ENCODE measurements around the gene CCM2L.

Gene CCM2L

DNA sequence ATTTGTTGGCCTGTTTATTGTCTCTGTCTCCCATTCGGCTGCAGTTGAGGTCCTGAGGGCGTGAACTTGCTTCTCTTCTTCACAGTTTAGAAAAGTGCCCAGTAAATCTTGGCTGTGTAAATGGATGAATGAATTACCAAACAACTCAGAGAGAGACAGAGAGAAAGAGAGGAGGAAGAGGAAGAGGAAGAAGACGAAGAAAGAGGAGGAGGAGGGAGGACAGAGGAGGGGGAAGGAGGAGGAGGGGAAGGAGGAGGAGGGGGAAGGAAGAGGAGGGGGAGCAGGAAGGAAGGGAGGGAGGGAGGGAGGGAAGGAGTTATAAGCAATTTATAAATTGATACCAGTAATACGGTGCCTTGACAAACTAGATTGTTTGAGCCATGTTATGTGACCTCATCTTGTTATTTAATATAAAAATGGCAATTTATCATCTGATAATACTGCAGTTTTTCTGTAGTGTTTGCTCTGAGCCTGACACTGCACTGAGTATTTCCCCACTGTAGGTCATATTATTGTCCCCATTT lies 60.5 kb downstream of the CCM2L start:
- Histone ChIP-seq H3K27me3 (ENCODE audit: insufficient read depth, insufficient read length) (no peaks in the 10 kb centered on the region), H3K36me3 (ENCODE audit: insufficient read depth, insufficient read length, low read length) (no peaks in the 10 kb centered on the region), H3K4me1 (ENCODE audit: insufficient read depth, insufficient read length) (peaks cover 2% of the 10 kb centered on the region), H3K9me3 (ENCODE audit: insufficient read depth, low read length) (no peaks in the 10 kb centered on the region), H3K4me3 (ENCODE audit: insufficient read length, low read depth) (no peak overlapping the region), H3K9ac (ENCODE audit: insufficient read length, low read depth) (no peak overlapping the region)
- no peak for DNase-seq (ENCODE audit: low read depth, low spot score)
- TF ChIP-seq SUZ12 (IDR thresholded peaks at IDR 0.05; ENCODE audit: extremely low read depth, insufficient read depth, insufficient read length) (no peak), ZNF274 (IDR thresholded peaks at IDR 0.05; ENCODE audit: low read depth, low read length) (no peak), YY1 (IDR thresholded peaks at IDR 0.05; ENCODE audit: insufficient read depth, insufficient read length) (no peak)

DNA sequence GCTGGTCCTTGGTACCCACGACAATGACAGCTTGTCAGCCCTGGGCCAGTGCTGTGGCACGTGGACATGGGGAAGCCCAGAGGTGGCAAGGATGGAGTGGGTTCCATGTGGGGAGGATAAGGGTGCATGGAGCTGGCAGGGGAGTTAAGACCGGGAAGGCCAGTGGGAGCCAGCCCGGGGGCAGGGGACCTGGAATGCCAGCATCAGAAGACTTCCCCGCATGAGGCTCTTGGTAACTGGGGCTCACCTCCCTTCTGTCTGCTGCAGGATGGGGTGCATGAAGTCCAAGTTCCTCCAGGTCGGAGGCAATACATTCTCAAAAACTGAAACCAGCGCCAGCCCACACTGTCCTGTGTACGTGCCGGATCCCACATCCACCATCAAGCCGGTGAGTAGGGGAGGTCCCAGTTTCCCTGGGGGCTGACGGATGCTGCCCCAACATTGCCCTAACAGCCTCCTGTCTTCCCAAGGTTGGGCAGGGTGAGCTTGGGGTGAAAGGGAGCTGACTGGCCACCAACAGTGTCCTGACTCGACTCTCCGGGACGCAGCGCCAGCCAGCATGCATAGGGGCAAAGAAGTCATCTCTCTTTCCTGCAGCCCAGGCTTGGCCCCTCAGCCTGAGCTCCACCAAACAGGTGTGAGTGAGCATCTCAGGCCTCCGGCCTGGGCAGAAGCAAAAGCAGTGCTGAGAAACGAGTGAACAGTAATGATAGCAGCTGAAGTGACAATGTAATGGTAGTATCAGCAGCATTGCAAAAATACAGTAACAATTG lies 61.3 kb downstream of the CCM2L start:
- no peak for DNase-seq (ENCODE audit: low read depth, low spot score)
- H3K9ac ChIP-seq (ENCODE audit: insufficient read length, low read depth), result no peak overlapping the region
- H3K4me3 ChIP-seq (ENCODE audit: insufficient read length, low read depth), result no peak overlapping the region
- TF ChIP-seq YY1 (IDR thresholded peaks at IDR 0.05; ENCODE audit: insufficient read depth, insufficient read length) (no peak), SUZ12 (IDR thresholded peaks at IDR 0.05; ENCODE audit: extremely low read depth, insufficient read depth, insufficient read length) (no peak), ZNF274 (IDR thresholded peaks at IDR 0.05; ENCODE audit: low read depth, low read length) (no peak)
- H3K27me3 ChIP-seq (ENCODE audit: insufficient read depth, insufficient read length), result no peaks in the 10 kb centered on the region
- peaks cover 2% of the 10 kb centered on the region for H3K4me1 ChIP-seq (ENCODE audit: insufficient read depth, insufficient read length)
- no peaks in the 10 kb centered on the region for H3K36me3 ChIP-seq (ENCODE audit: insufficient read depth, insufficient read length, low read length)
- H3K9me3 ChIP-seq (ENCODE audit: insufficient read depth, low read length), result no peaks in the 10 kb centered on the region

DNA sequence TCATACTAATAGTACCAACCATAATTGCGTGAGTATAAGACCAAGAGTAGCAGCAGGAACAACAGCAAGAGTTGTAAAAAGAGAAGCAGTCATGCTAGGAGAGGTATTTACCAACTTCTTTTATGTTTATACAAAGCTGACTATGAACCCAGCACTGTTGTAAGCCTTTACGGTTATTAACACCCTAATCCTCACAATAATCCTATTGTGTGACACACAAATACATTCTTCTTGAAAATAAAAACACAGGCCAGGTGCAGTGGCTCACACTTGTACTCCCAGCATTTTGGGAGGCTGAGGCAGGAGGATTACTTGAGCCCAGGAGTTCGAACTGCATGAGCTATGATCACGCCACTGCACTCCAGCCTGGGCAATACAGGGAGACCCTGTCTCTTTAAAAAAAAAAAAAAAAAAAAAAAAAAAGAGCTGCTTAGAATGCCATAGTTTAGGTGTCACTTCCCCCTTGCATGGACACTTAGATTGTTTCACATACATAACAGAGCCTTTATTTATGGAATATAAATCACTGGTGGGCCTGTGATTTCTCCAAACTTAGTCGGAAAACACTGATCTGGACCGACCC lies 62.0 kb downstream of the CCM2L start:
- Histone ChIP-seq H3K9ac (ENCODE audit: insufficient read length, low read depth) (no peak overlapping the region), H3K9me3 (ENCODE audit: insufficient read depth, low read length) (no peaks in the 10 kb centered on the region), H3K27me3 (ENCODE audit: insufficient read depth, insufficient read length) (no peaks in the 10 kb centered on the region), H3K36me3 (ENCODE audit: insufficient read depth, insufficient read length, low read length) (no peaks in the 10 kb centered on the region), H3K4me3 (ENCODE audit: insufficient read length, low read depth) (no peak overlapping the region), H3K4me1 (ENCODE audit: insufficient read depth, insufficient read length) (peaks cover 2% of the 10 kb centered on the region)
- no peak for TF ChIP-seq SUZ12 (IDR thresholded peaks at IDR 0.05; ENCODE audit: extremely low read depth, insufficient read depth, insufficient read length)
- TF ChIP-seq YY1 (IDR thresholded peaks at IDR 0.05; ENCODE audit: insufficient read depth, insufficient read length), result no peak
- TF ChIP-seq ZNF274 (IDR thresholded peaks at IDR 0.05; ENCODE audit: low read depth, low read length), result no peak
- no peak for DNase-seq (ENCODE audit: low read depth, low spot score)

DNA sequence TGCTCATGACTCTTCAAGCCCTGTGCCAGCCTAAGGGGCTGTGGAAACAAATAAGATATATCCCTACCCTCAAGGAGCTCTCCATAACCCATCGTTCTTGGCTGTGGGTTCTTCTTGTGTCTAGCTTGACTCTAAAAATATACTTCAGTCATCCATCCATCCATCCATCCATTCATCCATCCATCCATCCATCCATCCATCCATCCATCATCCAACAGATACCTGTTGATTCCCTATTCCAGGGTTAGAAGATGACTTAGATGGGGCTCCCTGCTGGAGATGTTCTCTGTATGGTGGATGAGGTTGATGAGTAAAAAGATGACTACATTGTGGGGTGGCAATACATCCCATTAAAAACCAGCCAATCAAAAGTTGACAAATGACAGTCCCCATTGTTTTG lies 65.3 kb downstream of the CCM2L start:
- Histone ChIP-seq H3K4me1 (ENCODE audit: insufficient read depth, insufficient read length) (no peaks in the 10 kb centered on the region), H3K9me3 (ENCODE audit: insufficient read depth, low read length) (no peaks in the 10 kb centered on the region), H3K9ac (ENCODE audit: insufficient read length, low read depth) (no peak overlapping the region), H3K4me3 (ENCODE audit: insufficient read length, low read depth) (no peak overlapping the region), H3K27me3 (ENCODE audit: insufficient read depth, insufficient read length) (no peaks in the 10 kb centered on the region), H3K36me3 (ENCODE audit: insufficient read depth, insufficient read length, low read length) (no peaks in the 10 kb centered on the region)
- no peak for DNase-seq (ENCODE audit: low read depth, low spot score)
- TF ChIP-seq YY1 (IDR thresholded peaks at IDR 0.05; ENCODE audit: insufficient read depth, insufficient read length) (no peak), ZNF274 (IDR thresholded peaks at IDR 0.05; ENCODE audit: low read depth, low read length) (no peak), SUZ12 (IDR thresholded peaks at IDR 0.05; ENCODE audit: extremely low read depth, insufficient read depth, insufficient read length) (no peak)

DNA sequence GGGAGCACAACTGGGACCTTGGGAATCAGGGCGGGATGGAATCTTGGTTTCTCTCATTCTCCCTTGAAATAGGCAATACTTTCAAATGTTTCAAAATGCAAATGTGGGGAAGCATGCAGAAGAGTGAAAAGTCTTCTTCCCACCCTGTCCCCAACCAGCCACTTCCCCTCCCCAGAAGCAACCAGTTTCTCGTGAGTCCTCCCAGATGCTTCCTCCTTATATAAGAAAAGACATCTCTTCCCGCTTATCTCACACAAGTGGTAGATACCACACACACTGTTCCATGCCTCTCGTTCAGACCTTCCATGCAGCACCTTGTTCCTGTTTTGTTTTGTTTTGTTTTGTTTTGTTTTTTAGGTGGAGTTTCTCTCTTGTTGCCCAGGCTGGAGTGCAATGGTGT lies 67.0 kb downstream of the CCM2L start:
- H3K4me3 ChIP-seq (ENCODE audit: insufficient read length, low read depth), result no peak overlapping the region
- H3K4me1 ChIP-seq (ENCODE audit: insufficient read depth, insufficient read length), result peaks cover 3% of the 10 kb centered on the region
- H3K27me3 ChIP-seq (ENCODE audit: insufficient read depth, insufficient read length), result no peaks in the 10 kb centered on the region
- H3K9me3 ChIP-seq (ENCODE audit: insufficient read depth, low read length), result no peaks in the 10 kb centered on the region
- H3K9ac ChIP-seq (ENCODE audit: insufficient read length, low read depth), result no peak overlapping the region
- DNase-seq (ENCODE audit: low read depth, low spot score), result no peak
- TF ChIP-seq SUZ12 (IDR thresholded peaks at IDR 0.05; ENCODE audit: extremely low read depth, insufficient read depth, insufficient read length) (no peak), YY1 (IDR thresholded peaks at IDR 0.05; ENCODE audit: insufficient read depth, insufficient read length) (no peak), ZNF274 (IDR thresholded peaks at IDR 0.05; ENCODE audit: low read depth, low read length) (no peak)
- H3K36me3 ChIP-seq (ENCODE audit: insufficient read depth, insufficient read length, low read length), result no peaks in the 10 kb centered on the region

DNA sequence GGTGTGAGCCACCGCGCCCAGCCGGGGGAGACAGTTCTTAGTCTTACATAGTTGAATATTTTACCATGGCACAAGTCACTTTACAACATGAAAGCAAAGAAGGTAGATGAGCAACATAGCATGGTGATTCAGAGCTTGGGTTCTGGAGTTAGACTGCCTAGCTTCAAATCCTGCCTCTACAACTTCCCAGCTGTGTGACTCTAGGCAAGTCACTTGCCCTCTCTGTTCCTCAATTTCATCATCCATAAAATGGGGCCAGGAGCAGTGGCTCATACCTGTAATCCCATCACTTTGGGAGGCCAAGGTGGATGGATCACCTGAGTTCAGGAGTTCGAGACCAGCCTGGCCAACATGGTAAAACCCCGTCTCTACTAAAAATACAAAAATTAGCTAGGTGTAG lies 68.1 kb downstream of the CCM2L start:
- Histone ChIP-seq H3K4me3 (ENCODE audit: insufficient read length, low read depth) (no peak overlapping the region), H3K9ac (ENCODE audit: insufficient read length, low read depth) (no peak overlapping the region), H3K36me3 (ENCODE audit: insufficient read depth, insufficient read length, low read length) (no peaks in the 10 kb centered on the region), H3K27me3 (ENCODE audit: insufficient read depth, insufficient read length) (no peaks in the 10 kb centered on the region), H3K9me3 (ENCODE audit: insufficient read depth, low read length) (no peaks in the 10 kb centered on the region), H3K4me1 (ENCODE audit: insufficient read depth, insufficient read length) (peaks cover 3% of the 10 kb centered on the region)
- no peak for TF ChIP-seq ZNF274 (IDR thresholded peaks at IDR 0.05; ENCODE audit: low read depth, low read length)
- no peak for TF ChIP-seq YY1 (IDR thresholded peaks at IDR 0.05; ENCODE audit: insufficient read depth, insufficient read length)
- TF ChIP-seq SUZ12 (IDR thresholded peaks at IDR 0.05; ENCODE audit: extremely low read depth, insufficient read depth, insufficient read length), result no peak
- no peak for DNase-seq (ENCODE audit: low read depth, low spot score)

DNA sequence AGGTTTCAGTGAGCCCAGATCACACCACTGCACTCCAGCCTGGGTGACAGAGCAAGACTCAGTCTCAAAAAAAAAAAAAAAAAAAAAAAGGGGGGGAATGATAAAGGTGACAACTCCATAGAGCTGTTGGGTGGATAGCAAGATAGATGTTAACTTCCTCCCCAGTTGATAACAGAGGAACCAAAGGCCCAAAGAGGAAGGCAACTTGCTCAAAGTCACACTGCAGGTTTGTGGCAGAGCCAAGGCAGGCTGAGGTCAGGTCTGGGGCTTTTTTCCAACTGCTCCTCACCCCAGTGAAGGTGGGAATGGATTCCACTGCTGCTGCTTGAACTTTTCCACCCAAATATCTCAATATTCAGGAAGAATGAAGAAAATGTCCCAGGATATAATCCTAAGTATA lies 68.6 kb downstream of the CCM2L start:
- TF ChIP-seq ZNF274 (IDR thresholded peaks at IDR 0.05; ENCODE audit: low read depth, low read length) (no peak), SUZ12 (IDR thresholded peaks at IDR 0.05; ENCODE audit: extremely low read depth, insufficient read depth, insufficient read length) (no peak), YY1 (IDR thresholded peaks at IDR 0.05; ENCODE audit: insufficient read depth, insufficient read length) (no peak)
- Histone ChIP-seq H3K36me3 (ENCODE audit: insufficient read depth, insufficient read length, low read length) (no peaks in the 10 kb centered on the region), H3K9ac (ENCODE audit: insufficient read length, low read depth) (no peak overlapping the region), H3K4me3 (ENCODE audit: insufficient read length, low read depth) (no peak overlapping the region), H3K27me3 (ENCODE audit: insufficient read depth, insufficient read length) (no peaks in the 10 kb centered on the region), H3K4me1 (ENCODE audit: insufficient read depth, insufficient read length) (peaks cover 3% of the 10 kb centered on the region), H3K9me3 (ENCODE audit: insufficient read depth, low read length) (no peaks in the 10 kb centered on the region)
- no peak for DNase-seq (ENCODE audit: low read depth, low spot score)

All from NT2/D1 (cell line).